Endothelial cell (in vitro differentiated cells): Measurements from ENCODE around the gene FLNA. TPM values are rescaled to one million over a fixed set of nuclear protein-coding genes. Genes with fewer than 3 reads are reported as not detected.
"Not testable (repeated sequence)": the region's sequence is repeated elsewhere in the genome, so short reads cannot be mapped to it uniquely, and the experiment has no call there.

Experiments used
- DNase-seq: peaks from one replicate; pipeline ENCODE4 v3.0.0; 2021; ENCODE audit warnings: low spot score
- H3K27ac Mint-ChIP-seq: one replicate; pipeline ENCODE4 v1.8.0; 2021; ENCODE audit warnings: mixed read lengths, inconsistent platforms; ENCODE audit not compliant: unreplicated experiment
- H3K27me3 Mint-ChIP-seq: one replicate; pipeline ENCODE4 v1.8.0; 2021; ENCODE audit warnings: mild to moderate bottlenecking, moderate library complexity, mixed read lengths, inconsistent platforms; ENCODE audit not compliant: unreplicated experiment
- H3K36me3 Mint-ChIP-seq: one replicate; pipeline ENCODE4 v1.8.0; 2021; ENCODE audit warnings: mild to moderate bottlenecking, low read depth, mixed read lengths, inconsistent platforms; ENCODE audit not compliant: unreplicated experiment
- H3K4me1 Mint-ChIP-seq: one replicate; pipeline ENCODE4 v1.8.0; 2021; ENCODE audit warnings: mild to moderate bottlenecking, mixed read lengths, inconsistent platforms; ENCODE audit not compliant: unreplicated experiment
- H3K4me3 Mint-ChIP-seq: one replicate; pipeline ENCODE4 v1.8.0; 2021; ENCODE audit warnings: mild to moderate bottlenecking, mixed read lengths, inconsistent platforms; ENCODE audit not compliant: unreplicated experiment
- H3K9me3 Mint-ChIP-seq: one replicate; pipeline ENCODE4 v1.8.0; 2021; ENCODE audit warnings: mixed read lengths, inconsistent platforms; ENCODE audit not compliant: unreplicated experiment
- total RNA-seq: library from RNA; stranded (reverse); fragmentation: NEBNext Ultra II Directional; extraction: Animal tissue kit (Norgen Biotek cat#: 25700); gene quantifications from one replicate; pipeline ENCODE4 v1.2.1, GENCODE V29; 2021; ENCODE audit not compliant: unreplicated experiment
- TF ChIP-seq, protein P1 (sequence below): fragments of 200-600 bp; sonication (generic); IDR thresholded peaks from one replicate; pipeline ENCODE4 v1.5.0; 2021; ENCODE audit warnings: antibody characterized with exemption; ENCODE audit not compliant: unreplicated experiment

Gene FLNA
- total RNA-seq, 1 donor from 2014 or later: 1,022 TPM

DNA sequence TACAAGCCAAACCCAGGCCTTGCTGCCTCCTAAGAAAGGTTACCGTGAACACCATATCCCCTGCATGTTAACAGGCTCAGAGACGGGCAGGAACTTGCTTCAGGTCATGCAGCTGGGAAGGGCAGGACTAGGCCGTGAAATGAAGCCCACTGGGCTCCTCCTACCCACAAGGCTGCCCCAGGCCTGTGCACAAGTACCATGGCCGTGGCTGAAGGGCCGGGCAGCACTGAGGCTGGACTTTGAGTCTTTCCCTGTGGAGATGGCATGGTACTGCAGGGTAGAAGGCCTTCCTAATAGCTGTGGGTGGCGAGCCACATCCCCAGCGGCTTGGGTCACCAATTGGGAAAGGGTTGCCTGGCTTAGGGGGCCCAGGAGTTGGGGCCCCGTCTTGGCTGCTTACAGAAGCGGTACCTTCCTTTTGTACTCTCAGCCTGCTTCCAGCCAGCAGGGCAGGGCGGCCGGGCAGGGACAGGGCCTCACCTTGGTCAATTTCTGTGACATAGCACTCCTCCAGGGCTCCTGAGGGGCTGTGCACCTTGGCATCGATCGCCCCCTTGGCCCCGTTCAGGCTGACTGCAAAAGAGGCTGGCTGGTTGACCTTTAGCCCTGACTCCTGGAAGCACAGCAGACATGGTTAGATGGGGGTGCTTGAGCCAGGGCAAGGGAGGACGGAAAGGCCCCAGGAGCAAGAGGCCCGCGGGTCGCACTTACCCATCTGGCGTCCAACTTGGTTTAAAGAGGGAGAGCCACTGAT, 23.8 kb downstream of the FLNA start:
- H3K27me3 Mint-ChIP-seq: peaks cover 3% of the 10 kb centered on the region
- no peak for DNase-seq
- no peaks in the 10 kb centered on the region for H3K36me3 Mint-ChIP-seq
- H3K27ac Mint-ChIP-seq: no peak overlapping the region
- H3K4me1 Mint-ChIP-seq: peaks cover 4% of the 10 kb centered on the region
- H3K9me3 Mint-ChIP-seq: no peaks in the 10 kb centered on the region
- H3K4me3 Mint-ChIP-seq: no peak overlapping the region
- TF ChIP-seq, protein P1, sequence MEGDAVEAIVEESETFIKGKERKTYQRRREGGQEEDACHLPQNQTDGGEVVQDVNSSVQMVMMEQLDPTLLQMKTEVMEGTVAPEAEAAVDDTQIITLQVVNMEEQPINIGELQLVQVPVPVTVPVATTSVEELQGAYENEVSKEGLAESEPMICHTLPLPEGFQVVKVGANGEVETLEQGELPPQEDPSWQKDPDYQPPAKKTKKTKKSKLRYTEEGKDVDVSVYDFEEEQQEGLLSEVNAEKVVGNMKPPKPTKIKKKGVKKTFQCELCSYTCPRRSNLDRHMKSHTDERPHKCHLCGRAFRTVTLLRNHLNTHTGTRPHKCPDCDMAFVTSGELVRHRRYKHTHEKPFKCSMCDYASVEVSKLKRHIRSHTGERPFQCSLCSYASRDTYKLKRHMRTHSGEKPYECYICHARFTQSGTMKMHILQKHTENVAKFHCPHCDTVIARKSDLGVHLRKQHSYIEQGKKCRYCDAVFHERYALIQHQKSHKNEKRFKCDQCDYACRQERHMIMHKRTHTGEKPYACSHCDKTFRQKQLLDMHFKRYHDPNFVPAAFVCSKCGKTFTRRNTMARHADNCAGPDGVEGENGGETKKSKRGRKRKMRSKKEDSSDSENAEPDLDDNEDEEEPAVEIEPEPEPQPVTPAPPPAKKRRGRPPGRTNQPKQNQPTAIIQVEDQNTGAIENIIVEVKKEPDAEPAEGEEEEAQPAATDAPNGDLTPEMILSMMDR: no peak

DNA sequence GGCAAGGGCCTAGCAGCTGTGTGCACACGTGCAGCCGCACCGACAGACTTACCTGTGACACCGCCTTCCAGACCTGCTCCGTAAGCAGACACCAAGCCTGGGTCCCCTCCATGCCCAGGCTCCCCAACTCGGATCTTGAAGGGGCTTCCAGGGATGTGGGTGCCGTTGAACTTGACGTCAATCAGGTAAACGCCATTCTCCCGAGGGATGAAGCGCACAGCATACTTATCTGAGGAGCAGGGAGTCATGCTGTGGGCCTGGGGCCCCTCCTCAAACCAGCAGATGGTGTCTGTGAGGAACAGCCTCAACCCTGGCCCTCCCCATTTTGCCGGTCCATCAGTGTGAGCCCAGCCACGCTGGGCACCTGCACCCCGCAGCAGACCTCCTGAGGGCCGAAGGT, 24.5 kb downstream of the FLNA start:
- TF ChIP-seq, protein P1: no peak
- no peak overlapping the region for H3K27ac Mint-ChIP-seq
- no peak for DNase-seq
- no peak overlapping the region for H3K4me3 Mint-ChIP-seq
- peaks cover 3% of the 10 kb centered on the region for H3K27me3 Mint-ChIP-seq
- H3K4me1 Mint-ChIP-seq: peaks cover 4% of the 10 kb centered on the region
- no peaks in the 10 kb centered on the region for H3K36me3 Mint-ChIP-seq
- no peaks in the 10 kb centered on the region for H3K9me3 Mint-ChIP-seq

DNA sequence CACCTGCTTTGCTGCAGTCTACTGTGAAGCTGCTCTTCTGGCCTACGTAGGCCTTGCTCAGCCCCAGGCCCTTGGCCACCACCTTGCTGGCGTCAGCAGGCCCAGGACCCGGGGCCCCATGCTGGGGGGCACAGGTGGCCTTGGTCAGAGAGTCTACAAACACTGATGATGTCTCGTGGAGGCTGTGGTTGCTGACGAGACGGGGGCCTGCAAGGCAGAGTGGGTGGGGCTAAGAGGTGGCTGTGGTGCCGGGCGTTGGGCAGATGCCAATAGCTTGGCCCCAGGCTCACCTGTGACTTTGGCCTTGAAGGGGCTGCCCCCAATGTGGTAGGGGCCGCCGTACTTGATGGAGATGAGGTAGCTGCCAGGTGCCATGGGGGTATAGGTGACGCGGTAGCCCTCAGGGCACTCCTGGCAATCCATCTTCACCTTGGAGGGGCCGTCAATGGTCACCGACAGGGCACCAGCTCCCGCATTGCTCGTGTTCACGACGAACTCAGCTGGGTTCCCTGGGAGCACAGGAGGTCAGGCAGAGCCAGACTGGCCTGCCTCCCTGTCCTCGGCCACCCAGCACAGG, 25.0 kb downstream of the FLNA start:
- no peak overlapping the region for H3K4me3 Mint-ChIP-seq
- H3K36me3 Mint-ChIP-seq: no peaks in the 10 kb centered on the region
- peaks cover 4% of the 10 kb centered on the region for H3K4me1 Mint-ChIP-seq
- peaks cover 3% of the 10 kb centered on the region for H3K27me3 Mint-ChIP-seq
- H3K9me3 Mint-ChIP-seq: no peaks in the 10 kb centered on the region
- no peak overlapping the region for H3K27ac Mint-ChIP-seq
- no peak for DNase-seq
- TF ChIP-seq, protein P1: no peak

DNA sequence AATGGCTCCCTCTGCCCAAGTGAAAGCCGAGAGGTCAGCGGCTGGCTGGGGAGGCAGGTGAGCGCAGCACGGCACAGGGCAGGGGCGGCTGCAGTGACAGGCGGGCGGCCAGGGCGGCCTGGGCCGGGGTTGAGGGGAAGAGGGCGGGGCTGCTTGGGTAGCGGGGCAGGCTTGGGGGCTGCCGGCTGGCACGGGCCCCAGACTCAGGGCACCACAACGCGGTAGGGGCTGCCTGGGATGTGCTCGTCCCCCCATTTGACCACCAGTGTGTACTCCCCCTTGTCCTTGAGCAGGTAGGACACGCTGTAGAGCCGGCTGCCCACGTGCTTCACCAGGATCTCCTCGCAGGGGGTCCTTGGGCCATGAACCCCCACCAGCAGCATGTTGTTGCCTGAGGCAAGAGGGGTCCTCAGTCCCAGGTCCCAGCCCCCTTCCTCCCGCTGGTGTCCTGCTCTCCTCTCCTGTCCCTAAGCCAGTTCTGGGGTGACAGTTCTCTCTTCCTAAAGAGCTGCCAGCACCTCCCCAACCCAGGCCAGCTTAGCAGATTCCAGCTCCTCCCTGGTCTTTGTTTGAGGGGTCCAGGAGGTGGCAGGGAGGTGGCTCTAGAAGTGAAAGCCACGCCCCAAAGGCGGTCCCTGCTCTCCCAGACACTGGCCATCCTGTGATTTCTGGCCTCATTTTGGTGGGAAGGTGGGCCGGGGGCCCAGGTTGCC, 25.6 kb downstream of the FLNA start:
- Mint-ChIP-seq H3K27ac (no peak overlapping the region), H3K4me3 (no peak overlapping the region), H3K36me3 (no peaks in the 10 kb centered on the region), H3K4me1 (peaks cover 4% of the 10 kb centered on the region), H3K27me3 (peaks cover 3% of the 10 kb centered on the region), H3K9me3 (no peaks in the 10 kb centered on the region)
- TF ChIP-seq, protein P1: no peak
- no peak for DNase-seq

DNA sequence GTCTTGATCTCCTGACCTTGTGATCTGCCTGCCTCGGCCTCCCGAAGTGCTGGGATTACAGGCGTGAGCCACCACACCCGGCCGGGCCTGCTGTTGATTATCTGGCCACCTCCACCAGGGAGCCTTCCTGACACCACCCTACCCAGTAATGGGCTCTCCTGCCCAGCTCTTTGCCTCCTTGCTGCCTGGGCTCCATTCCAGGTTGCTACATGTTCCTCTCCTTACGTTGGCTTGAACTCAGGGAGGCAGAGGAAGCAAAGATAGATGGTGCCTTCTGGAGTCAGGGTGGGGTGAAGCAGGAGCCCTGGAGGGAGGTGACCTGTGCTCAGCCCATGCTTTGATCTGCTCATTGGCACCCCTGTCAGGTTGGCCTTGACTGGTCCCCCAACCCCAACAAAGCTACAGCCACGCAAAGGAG, 26.3 kb downstream of the FLNA start:
- Mint-ChIP-seq H3K4me3 (no peak overlapping the region), H3K27me3 (peaks cover 3% of the 10 kb centered on the region), H3K36me3 (no peaks in the 10 kb centered on the region), H3K27ac (peak overlapping the region; percentile 18), H3K9me3 (no peaks in the 10 kb centered on the region), H3K4me1 (peaks cover 4% of the 10 kb centered on the region)
- no peak for DNase-seq
- TF ChIP-seq, protein P1: no peak

DNA sequence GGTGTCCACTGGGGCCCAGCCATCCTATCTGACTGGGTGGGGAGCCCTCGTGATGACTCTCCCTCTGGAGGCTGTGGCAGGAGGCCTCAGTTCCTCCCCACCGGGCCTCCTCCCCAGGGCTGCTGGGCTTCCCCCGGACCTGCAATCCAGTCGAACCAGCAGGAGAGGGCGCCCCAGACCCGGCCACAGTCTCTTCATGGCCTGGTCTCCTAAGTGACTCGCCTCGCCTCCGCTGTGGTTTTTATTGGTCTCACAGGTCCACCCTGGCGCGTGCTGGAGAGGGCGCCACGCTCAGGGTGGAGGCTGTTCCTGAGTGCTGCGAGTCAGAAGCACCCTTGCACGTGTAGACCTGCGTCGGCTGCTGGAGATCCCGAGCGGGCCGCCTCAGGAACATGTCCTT, 30.8 kb downstream of the FLNA start:
- H3K4me3 Mint-ChIP-seq, H3K4me1 Mint-ChIP-seq, H3K36me3 Mint-ChIP-seq, H3K27me3 Mint-ChIP-seq, H3K27ac Mint-ChIP-seq, DNase-seq, H3K9me3 Mint-ChIP-seq: not testable (repeated sequence)

DNA sequence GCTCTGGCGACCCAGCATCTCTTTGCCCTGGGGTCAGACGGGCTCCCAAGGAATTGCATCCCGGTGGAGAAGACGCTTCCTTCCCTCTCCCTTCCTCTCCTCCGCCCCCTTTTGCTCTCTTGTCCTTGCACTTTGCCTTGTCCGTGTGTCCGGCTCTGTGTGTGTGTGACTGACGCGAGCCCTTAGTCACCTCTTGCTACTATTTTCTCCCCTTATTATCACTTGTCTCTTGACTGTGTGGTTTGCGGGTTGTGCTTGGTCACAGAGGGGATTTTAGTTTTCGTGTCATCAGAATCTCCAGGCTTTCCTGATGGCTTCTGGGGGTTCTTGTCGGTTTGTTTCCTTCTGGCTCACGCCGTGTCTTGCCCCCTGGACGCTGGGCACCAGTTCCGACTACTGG, 31.4 kb downstream of the FLNA start:
- not testable (repeated sequence) for DNase-seq, H3K4me3 Mint-ChIP-seq, H3K9me3 Mint-ChIP-seq, H3K36me3 Mint-ChIP-seq, H3K4me1 Mint-ChIP-seq, H3K27ac Mint-ChIP-seq, H3K27me3 Mint-ChIP-seq
